Mesenchymal stem cell (in vitro differentiated cells and primary cell): ENCODE results near the gene PRICKLE3.

Source experiments
- DNase-seq: peaks from one replicate; pipeline ENCODE4 v3.0.0-alpha.2; 2013
- H2AFZ ChIP-seq: one replicate; pipeline ENCODE4 v1.6.1; 2013; ENCODE audit warnings: low read depth, mild to moderate bottlenecking, control low read depth, inconsistent platforms, low read length, moderate library complexity
- H2AK5ac ChIP-seq: 2 replicates; pipeline ENCODE4 v1.6.1; 2013; ENCODE audit warnings: low read length, moderate library complexity, mild to moderate bottlenecking, inconsistent platforms; ENCODE audit not compliant: severe bottlenecking
- H2BK120ac ChIP-seq: one replicate; pipeline ENCODE4 v1.6.1; 2013; ENCODE audit warnings: low read depth, mild to moderate bottlenecking, inconsistent platforms, low read length, moderate library complexity
- H2BK12ac ChIP-seq, 2 experiments: one replicate each; pipeline ENCODE4 v1.6.1; 2013; ENCODE audit warnings: inconsistent platforms in 2 of 2, low read length in 2 of 2, mild to moderate bottlenecking in 2 of 2, moderate library complexity in 2 of 2, control low read depth in 1 of 2
- H2BK15ac ChIP-seq: one replicate; pipeline ENCODE4 v1.6.1; 2013; ENCODE audit warnings: mild to moderate bottlenecking, low read depth, inconsistent platforms; ENCODE audit not compliant: poor library complexity, severe bottlenecking
- H2BK5ac ChIP-seq: 2 replicates; pipeline ENCODE4 v1.6.1; 2013; ENCODE audit warnings: low read depth, mild to moderate bottlenecking, low read length, control low read depth, inconsistent platforms; ENCODE audit not compliant: poor library complexity, severe bottlenecking
- H3K14ac ChIP-seq, 2 experiments: one replicate each; pipeline ENCODE4 v1.6.1; 2013; ENCODE audit warnings: inconsistent platforms in 2 of 2, low read length in 2 of 2, control low read depth in 1 of 2, mild to moderate bottlenecking in 1 of 2, moderate library complexity in 1 of 2
- H3K18ac ChIP-seq, 2 experiments: one replicate each; pipeline ENCODE4 v1.6.1; 2013; ENCODE audit warnings: inconsistent platforms in 2 of 2, low read length in 2 of 2, control low read depth in 1 of 2, low read depth in 1 of 2, mild to moderate bottlenecking in 1 of 2
- H3K23ac ChIP-seq, 2 experiments: one replicate each; pipeline ENCODE4 v1.6.1; 2013; ENCODE audit warnings: inconsistent platforms in 2 of 2, low read length in 2 of 2, mild to moderate bottlenecking in 2 of 2, moderate library complexity in 2 of 2, control low read depth in 1 of 2
- H3K27ac ChIP-seq: 2 replicates; pipeline ENCODE4 v1.5.1; 2013; ENCODE audit warnings: mild to moderate bottlenecking, moderate library complexity, low read length, control low read depth, inconsistent platforms; ENCODE audit not compliant: poor library complexity, severe bottlenecking
- H3K27me3 ChIP-seq, 2 experiments: 2 replicates each; pipeline versions ENCODE4 v1.6.1 to v1.7.0; 2013; ENCODE audit warnings: low read length in 2 of 2, mild to moderate bottlenecking in 2 of 2, moderate library complexity in 2 of 2, control low read depth in 1 of 2, inconsistent platforms in 1 of 2; ENCODE audit not compliant: control insufficient read depth in 1 of 2, insufficient read depth in 1 of 2
- H3K36me3 ChIP-seq, 2 experiments: 2 replicates each; pipeline versions ENCODE4 v1.6.1 to v1.7.0; 2013; ENCODE audit warnings: low read length in 2 of 2, control low read depth in 1 of 2, inconsistent platforms in 1 of 2, low read depth in 1 of 2, mild to moderate bottlenecking in 1 of 2; ENCODE audit not compliant: insufficient read depth in 2 of 2, control insufficient read depth in 1 of 2
- H3K4ac ChIP-seq, 2 experiments: one replicate each; pipeline ENCODE4 v1.6.1; 2013; ENCODE audit warnings: inconsistent platforms in 2 of 2, low read length in 2 of 2, mild to moderate bottlenecking in 2 of 2, moderate library complexity in 2 of 2, control low read depth in 1 of 2, low read depth in 1 of 2
- H3K4me1 ChIP-seq: 2 replicates; pipeline ENCODE4 v1.6.1; 2013; ENCODE audit warnings: low read depth, low read length, control low read depth; ENCODE audit not compliant: control insufficient read depth, insufficient read depth
- H3K4me2 ChIP-seq: 2 replicates; pipeline ENCODE4 v1.6.1; 2013; ENCODE audit warnings: low read length, mild to moderate bottlenecking, inconsistent platforms; ENCODE audit not compliant: poor library complexity, severe bottlenecking
- H3K4me3 ChIP-seq, 2 experiments: 2 replicates each; pipeline versions ENCODE4 v1.5.1 to v1.7.0; 2013; ENCODE audit warnings: low read length in 2 of 2, mild to moderate bottlenecking in 2 of 2, control low read depth in 1 of 2, low read depth in 1 of 2; ENCODE audit not compliant: insufficient read depth in 1 of 2
- H3K79me1 ChIP-seq: replicated peaks from 2 replicates; pipeline ENCODE4 v1.6.1; 2013; ENCODE audit warnings: mild to moderate bottlenecking, control low read depth, low read length, inconsistent platforms; ENCODE audit not compliant: poor library complexity, severe bottlenecking
- H3K9ac ChIP-seq: 2 replicates; pipeline ENCODE4 v1.7.0; 2013; ENCODE audit warnings: mild to moderate bottlenecking, low read length, moderate library complexity
- H3K9me3 ChIP-seq: 2 replicates; pipeline ENCODE4 v1.7.0; 2013; ENCODE audit warnings: mild to moderate bottlenecking, low read length; ENCODE audit not compliant: control insufficient read depth
- H4K8ac ChIP-seq: one replicate; pipeline ENCODE4 v1.6.1; 2013; ENCODE audit warnings: inconsistent platforms, mild to moderate bottlenecking, low read length, moderate library complexity
- H4K91ac ChIP-seq: one replicate; pipeline ENCODE4 v1.6.1; 2013; ENCODE audit warnings: mild to moderate bottlenecking, low read length, inconsistent platforms
- WGBS: methylation state at CpG from one replicate; pipeline ENCODE4 v1.1.7; 2013; ENCODE audit warnings: mixed read lengths; 5-methylcytosine and 5-hydroxymethylcytosine counted together

The PRICKLE3 gene

DNA sequence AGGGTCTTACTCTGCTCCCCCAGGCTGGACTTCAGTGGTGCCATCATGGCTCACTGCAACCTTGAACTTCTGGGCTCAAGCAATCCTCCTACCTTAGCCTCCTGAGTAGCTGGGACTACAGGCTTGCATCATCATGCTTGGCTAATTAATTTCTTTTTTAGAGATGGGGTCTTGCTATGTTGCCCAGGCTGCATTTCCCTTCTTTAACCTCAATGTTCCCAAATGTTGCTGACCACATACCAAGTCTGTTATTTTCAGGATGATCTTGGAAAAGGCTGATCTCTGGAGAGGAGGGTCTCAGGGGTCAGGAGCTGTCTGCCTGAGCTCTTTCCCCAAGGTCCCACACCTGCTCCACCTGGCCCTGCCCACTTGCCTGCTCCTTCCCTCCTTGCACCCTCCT lies 33.9 kb upstream of the PRICKLE3 start:
- Histone ChIP-seq H3K79me1 (no peaks in the 10 kb centered on the region), H2BK120ac (no peak overlapping the region)

DNA sequence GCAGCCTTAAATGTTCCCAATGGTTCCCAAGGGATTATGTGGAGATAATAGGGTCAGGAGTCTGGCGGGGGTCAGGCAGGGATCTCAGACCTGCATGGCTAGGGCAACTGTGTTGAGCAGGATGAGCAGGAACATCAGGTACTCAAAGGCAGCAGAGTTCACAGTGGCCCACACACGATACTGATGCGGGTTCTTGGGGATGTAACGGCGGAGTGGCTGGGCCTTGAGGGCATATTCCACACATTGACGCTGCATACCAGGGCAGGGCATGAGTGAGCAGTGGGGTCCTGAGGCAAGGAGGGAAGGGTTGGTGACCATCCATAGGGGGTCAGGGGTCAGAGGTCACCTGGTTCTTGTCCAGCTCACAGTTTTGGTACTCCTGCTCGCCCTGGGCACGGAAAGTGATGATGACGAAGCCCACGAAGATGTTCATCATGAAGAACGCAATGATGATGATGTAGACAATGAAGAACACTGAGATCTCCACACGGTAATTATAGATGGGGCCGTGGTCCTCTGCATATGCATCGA lies 28.9 kb upstream of the PRICKLE3 start:
- Histone ChIP-seq H2AFZ (no peak overlapping the region), H2BK15ac (no peak overlapping the region), H3K4me2 (no peak overlapping the region), H2AK5ac (no peak overlapping the region), H3K4ac (no peak overlapping the region), H3K23ac (no peak overlapping the region), H3K27ac (no peak overlapping the region), H3K18ac (no peak overlapping the region), H4K91ac (no peak overlapping the region), H2BK12ac (no peak overlapping the region), H3K4me1 (no peaks in the 10 kb centered on the region), H3K36me3 (no peaks in the 10 kb centered on the region), H3K4me3 (no peak overlapping the region), H4K8ac (no peak overlapping the region), H3K27me3 (peaks cover 3 to 61% of the 10 kb centered on the region in 2 experiments), H3K9me3 (peaks cover 6% of the 10 kb centered on the region), H3K79me1 (no peaks in the 10 kb centered on the region), H3K9ac (no peak overlapping the region), H2BK120ac (no peak overlapping the region), H2BK5ac (no peak overlapping the region), H3K14ac (no peak overlapping the region)
- WGBS, result 94% methylated on average over 9 of the region's 14 CpGs
- no peak for DNase-seq

More for the DNA sequence above, 33.9 kb upstream of the PRICKLE3 start:
- Histone ChIP-seq H3K14ac (no peak overlapping the region), H2BK12ac (no peak overlapping the region), H3K23ac (no peak overlapping the region), H3K4me3 (no peak overlapping the region), H3K4me2 (no peak overlapping the region), H3K27ac (no peak overlapping the region), H3K36me3 (no peaks in the 10 kb centered on the region), H3K4ac (no peak overlapping the region), H3K9ac (no peak overlapping the region), H2AFZ (no peak overlapping the region), H4K91ac (no peak overlapping the region), H2AK5ac (no peak overlapping the region), H3K4me1 (no peaks in the 10 kb centered on the region), H3K27me3 (peaks cover 0 to 54% of the 10 kb centered on the region in 2 experiments), H3K18ac (no peak overlapping the region), H4K8ac (no peak overlapping the region), H2BK15ac (no peak overlapping the region), H3K9me3 (no peaks in the 10 kb centered on the region), H2BK5ac (no peak overlapping the region)
- DNase-seq, result no peak

DNA sequence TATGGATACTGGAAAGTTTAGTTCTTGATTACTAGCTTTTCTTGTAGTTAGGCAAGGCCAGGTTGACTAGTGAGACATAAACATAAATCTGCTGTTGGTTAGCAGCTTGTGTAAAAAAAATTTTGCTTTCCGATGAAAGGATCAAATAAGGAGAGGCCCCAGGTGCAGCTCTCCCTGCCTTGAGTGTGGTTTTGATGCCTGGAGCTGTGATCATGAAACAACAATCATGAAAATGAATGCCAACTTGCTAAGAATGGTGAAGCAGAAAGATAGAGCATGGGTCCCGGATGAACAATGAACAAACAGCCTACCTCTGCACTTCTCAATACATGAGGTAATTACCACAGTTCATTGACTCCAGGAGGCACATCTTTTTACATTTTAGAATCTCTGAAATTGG lies 28.2 kb upstream of the PRICKLE3 start:
- no peak for DNase-seq
- Histone ChIP-seq H2BK5ac (no peak overlapping the region), H3K27ac (no peak overlapping the region), H3K4ac (no peak overlapping the region), H3K9ac (no peak overlapping the region), H3K4me2 (no peak overlapping the region), H3K4me3 (no peak overlapping the region), H4K91ac (no peak overlapping the region), H3K36me3 (no peaks in the 10 kb centered on the region), H3K4me1 (no peaks in the 10 kb centered on the region), H2BK12ac (no peak overlapping the region), H3K18ac (no peak overlapping the region), H3K23ac (no peak overlapping the region), H4K8ac (no peak overlapping the region), H3K79me1 (no peaks in the 10 kb centered on the region), H3K9me3 (peaks cover 6% of the 10 kb centered on the region), H3K14ac (no peak overlapping the region), H2AFZ (no peak overlapping the region), H3K27me3 (peaks cover 3 to 62% of the 10 kb centered on the region in 2 experiments), H2BK120ac (no peak overlapping the region), H2BK15ac (no peak overlapping the region), H2AK5ac (no peak overlapping the region)
- 87% methylated on average over 2 of the region's 2 CpGs for WGBS

DNA sequence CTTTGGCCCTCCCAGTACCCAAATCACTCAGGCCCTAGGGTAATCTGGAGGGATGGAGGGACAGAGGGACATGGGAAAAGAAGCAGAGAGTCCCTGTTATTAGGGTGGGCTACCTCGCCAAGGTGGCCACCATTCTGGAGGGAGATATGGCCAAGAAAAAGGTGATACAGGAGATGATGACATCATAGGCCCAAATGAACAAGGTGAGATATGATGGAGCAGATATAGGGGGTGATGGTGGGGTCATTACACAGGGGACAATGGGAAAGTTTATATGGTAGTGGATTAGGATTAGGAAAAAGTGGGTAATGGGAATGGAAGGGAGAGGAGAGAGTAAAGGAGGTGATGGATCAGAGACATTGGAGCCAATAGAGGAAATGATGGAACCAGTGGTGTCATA lies 26.7 kb upstream of the PRICKLE3 start:
- Histone ChIP-seq H2BK15ac (no peak overlapping the region), H3K9ac (no peak overlapping the region), H3K36me3 (no peaks in the 10 kb centered on the region), H3K79me1 (no peaks in the 10 kb centered on the region), H2AK5ac (no peak overlapping the region), H3K9me3 (peaks cover 6% of the 10 kb centered on the region), H4K8ac (no peak overlapping the region), H3K23ac (no peak overlapping the region), H3K18ac (no peak overlapping the region), H4K91ac (no peak overlapping the region), H3K4me1 (no peaks in the 10 kb centered on the region), H3K4ac (no peak overlapping the region), H2AFZ (no peak overlapping the region), H2BK5ac (no peak overlapping the region), H3K14ac (no peak overlapping the region), H2BK120ac (no peak overlapping the region), H3K4me2 (no peak overlapping the region), H2BK12ac (no peak overlapping the region), H3K4me3 (no peak overlapping the region), H3K27ac (no peak overlapping the region), H3K27me3 (peaks cover 3 to 67% of the 10 kb centered on the region in 2 experiments)
- WGBS, result 58% methylated on average over 1 of the region's 1 CpG
- DNase-seq, result no peak
